Muscle of arm (tissue), 12 donors: ENCODE results near the gene BNIP5. TPM values are rescaled to one million over a fixed set of nuclear protein-coding genes. Genes with fewer than 3 reads are reported as not detected.

Experiments used
- DNase-seq: peaks from one replicate; pipeline ENCODE4 v3.0.0-alpha.2; 2013
- polyA plus RNA-seq, 12 donors: library from polyadenylated mRNA; unstranded; fragments of 120-200 nt; gene quantifications; one replicate each; pipeline ENCODE4 v1.2.1, GENCODE V29; 2013; ENCODE audit not compliant: insufficient read length in 12 of 12

The BNIP5 gene
- polyA plus RNA-seq, 12 donors: 0.05 to 0.17 (median 0.09) TPM; not detected in 2

- DNase-seq: no peak
Observed at GRCh38 chr6:36324715-36325114, 12.0 kb downstream of the BNIP5 start.

DNA sequence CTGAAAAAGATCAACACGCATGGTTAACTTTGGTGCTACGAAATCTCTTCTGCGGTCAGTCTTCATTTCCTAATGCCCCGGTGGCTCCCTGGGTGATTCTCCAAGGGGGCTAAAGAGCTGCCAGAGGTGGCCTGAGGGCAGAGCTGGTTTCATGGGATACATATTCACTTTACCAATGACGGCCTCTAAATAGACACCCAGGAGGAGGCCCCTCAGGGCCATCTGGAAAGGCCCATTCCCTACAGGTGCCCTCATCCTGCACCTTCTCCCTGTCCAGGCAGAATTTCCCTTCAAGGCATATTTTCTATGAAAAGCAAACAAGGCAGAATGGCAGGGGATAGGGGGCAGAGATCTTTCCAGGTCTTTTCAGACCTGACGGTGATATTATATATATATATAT, 12.5 kb downstream of the BNIP5 start:
- DNase-seq: no peak

- no peak for DNase-seq
Observed at GRCh38 chr6:36323062-36323461, 13.6 kb downstream of the BNIP5 start.

DNA sequence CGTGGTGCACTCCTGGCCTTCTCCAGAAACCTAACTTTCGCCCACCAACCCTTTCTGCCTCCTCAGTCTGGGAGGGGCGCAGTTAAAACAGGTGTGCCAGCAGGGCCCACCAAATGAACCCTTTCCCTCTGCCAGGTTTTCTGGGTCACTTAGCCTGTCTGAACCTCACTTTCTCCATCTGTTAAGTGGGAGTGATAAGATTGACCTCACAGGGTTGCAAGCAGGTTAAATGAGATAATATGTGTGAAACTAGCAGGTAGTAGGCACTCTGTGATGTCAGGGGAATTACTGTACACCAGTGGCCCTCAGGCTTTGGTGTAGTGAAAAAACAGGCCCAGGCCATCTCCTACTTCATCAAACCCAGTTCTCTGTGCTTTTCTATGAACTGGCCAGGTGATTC, 14.1 kb downstream of the BNIP5 start:
- no peak for DNase-seq

DNA sequence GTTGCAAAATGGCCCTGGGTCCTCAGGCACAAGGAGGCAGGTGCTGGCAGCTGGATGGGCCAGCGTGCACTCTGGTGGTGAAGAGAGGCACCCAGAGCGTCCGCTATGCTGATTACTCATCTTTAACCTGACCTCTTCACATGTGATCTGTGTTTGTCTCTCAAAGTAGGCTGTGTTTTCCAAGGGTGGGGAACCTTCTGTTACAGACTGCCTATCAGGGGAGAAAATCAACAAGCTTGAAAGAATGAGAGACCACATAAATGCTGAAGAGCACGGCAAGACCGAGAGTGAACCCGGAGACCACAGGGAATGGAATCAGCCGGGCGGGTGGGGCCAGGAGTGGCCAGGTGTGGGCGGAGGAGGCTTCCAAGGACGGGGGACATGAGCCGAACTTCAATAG, 16.2 kb downstream of the BNIP5 start:
- DNase-seq: no peak

- no peak for DNase-seq
Observed at GRCh38 chr6:36319821-36320220, 16.9 kb downstream of the BNIP5 start.

DNA sequence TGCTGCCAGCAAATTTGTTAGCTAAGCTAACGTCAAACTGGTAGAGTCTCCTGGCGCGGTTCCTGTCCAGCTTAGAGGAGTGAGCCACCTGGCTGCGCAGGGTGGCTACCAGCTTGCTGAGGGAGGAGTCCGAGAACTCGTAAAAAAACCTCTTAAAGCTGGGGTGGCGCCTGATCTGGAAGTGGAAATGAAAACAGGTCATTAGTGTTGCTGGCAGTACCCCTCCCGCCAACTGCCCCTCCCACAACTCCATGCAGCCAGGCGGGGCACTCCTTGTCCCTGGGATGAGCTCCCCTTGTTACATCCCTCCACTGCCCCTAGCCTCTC, 17.3 kb downstream of the BNIP5 start:
- DNase-seq: no peak

- DNase-seq: no peak
Observed at GRCh38 chr6:36318690-36319435, 17.8 kb downstream of the BNIP5 start.

DNA sequence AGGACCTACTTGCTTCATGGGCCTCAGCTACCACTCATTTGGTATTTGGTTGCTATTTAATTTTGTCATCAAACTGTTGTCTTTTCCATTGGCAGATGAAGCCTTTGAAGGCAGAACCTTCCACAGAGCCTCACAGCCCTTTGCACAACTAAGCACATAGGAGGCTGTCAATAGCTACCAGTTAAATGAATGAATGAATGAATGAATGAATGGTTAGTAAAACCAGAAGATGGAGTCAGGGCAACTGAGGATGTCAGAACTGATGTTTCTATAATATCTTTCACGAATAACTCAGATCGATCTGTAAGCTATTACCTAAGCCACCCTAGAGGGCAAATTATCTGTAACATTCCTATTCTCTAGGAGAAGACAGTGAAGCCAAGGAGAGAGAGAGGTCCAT, 19.1 kb downstream of the BNIP5 start:
- no peak for DNase-seq

GRCh38 chr6:36315921-36316320, 20.8 kb downstream of the BNIP5 start:
- DNase-seq: no peak

GRCh38 chr6:36314221-36315014, 22.3 kb downstream of the BNIP5 start:
- DNase-seq: no peak

- DNase-seq: no peak
Observed at GRCh38 chr6:36313649-36313936, 23.1 kb downstream of the BNIP5 start.

DNA sequence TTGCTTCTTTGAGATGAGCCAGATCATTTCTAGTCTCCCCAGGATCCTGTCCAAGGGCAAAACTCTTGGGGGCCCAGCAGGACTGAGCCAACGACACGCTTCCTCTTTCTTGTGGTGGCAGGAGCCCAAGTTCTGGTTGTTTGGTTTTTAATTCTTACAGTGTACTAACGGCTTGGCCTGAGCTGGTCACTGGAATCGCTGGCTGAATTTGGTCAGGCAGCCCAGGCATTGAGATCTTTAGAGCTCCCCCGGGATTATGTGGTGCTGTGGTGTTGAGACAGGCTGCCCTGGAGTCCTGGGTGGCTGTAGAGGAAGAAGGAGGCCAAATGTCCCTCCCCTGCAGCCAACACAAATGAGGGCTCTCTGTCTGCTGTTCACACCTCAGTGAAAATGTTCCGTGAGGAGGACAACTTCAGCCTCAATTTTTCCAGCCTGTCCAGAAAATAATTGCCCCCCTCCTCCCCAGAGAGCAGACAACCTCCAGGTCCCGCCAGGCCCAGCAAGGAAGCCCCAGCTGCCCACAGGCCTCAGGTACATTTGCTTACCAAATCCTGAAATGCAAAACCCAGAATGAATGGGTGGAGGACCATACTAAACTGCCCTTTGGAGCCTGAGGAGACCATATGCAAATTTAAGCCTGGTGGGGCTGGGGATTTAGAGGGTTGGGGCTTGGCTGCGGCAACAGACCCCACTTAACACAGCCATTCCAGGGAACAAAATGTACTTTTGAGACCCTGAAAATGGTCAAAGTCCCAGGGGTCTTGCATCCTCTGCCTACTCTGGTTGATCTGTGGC, 23.6 kb downstream of the BNIP5 start:
- DNase-seq: no peak

DNA sequence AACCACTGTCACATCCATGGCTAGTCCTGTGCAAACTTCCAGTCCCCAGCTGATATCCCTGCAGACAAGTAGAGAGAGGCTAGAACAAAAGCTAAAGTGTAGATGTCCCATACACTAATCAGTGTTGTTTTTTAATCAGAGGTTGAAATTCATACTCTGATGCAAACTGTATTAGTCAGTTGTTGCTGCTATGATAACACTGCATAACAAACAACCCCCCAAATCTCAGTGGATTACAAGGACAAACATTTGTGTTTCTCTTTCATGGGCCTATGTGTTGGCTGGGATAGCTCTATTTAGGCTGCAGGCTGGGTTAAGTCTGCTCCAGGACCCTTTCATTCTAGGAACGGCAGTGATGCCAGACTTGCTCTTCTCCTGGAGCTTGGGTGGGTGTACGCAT, 26.8 kb downstream of the BNIP5 start:
- DNase-seq: no peak

- no peak for DNase-seq
Observed at GRCh38 chr6:36309203-36309602, 27.5 kb downstream of the BNIP5 start.

- no peak for DNase-seq
Observed at GRCh38 chr6:36308514-36308913, 28.2 kb downstream of the BNIP5 start.

GRCh38 chr6:36306375-36306774, 30.3 kb downstream of the BNIP5 start:
- no peak for DNase-seq

- no peak for DNase-seq
Observed at GRCh38 chr6:36305885-36306284, 30.8 kb downstream of the BNIP5 start.

GRCh38 chr6:36302227-36302976, 34.3 kb downstream of the BNIP5 start:
- DNase-seq: peak; percentile 89

- no peak for DNase-seq
Observed at GRCh38 chr6:36301781-36302180, 34.9 kb downstream of the BNIP5 start.

- no peak for DNase-seq
Observed at GRCh38 chr6:36301085-36301658, 35.5 kb downstream of the BNIP5 start.

DNA sequence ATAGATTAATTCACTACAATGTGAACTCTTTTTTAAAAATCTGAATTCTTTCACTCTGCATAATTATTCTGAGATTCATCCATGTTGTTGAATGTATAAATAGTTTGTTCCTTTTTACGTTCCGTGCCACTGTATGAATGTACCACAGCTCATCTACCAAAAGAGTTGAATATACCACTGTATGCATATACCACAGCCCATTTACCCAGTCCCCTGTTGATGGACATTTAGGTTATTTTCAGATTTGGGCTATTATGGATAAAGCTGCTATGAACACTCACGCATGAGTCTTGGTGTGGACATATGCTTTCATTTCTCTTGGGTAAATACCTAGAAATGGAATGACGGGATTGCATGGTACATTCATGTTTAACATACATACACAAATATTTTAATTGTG, 38.7 kb downstream of the BNIP5 start:
- DNase-seq: no peak
